Activated CD8-positive, alpha-beta memory T cell treated with anti-CD3 and anti-CD28 coated beads for 1 hour (primary cell): ENCODE results near the gene YOD1.
A peak's percentile ranks its signal among the peaks of the same experiment; 100 is the strongest.
"Not testable (repeated sequence)": the region's sequence is repeated elsewhere in the genome, so short reads cannot be mapped to it uniquely, and the experiment has no call there.

Experiments used
- DNase-seq, 2 donors: peaks; one replicate each; pipeline ENCODE4 v3.0.0-alpha.2; 2020; ENCODE audit warnings: low read depth in 1 of 2; ENCODE audit errors: extremely low read depth in 1 of 2

Gene YOD1

DNA sequence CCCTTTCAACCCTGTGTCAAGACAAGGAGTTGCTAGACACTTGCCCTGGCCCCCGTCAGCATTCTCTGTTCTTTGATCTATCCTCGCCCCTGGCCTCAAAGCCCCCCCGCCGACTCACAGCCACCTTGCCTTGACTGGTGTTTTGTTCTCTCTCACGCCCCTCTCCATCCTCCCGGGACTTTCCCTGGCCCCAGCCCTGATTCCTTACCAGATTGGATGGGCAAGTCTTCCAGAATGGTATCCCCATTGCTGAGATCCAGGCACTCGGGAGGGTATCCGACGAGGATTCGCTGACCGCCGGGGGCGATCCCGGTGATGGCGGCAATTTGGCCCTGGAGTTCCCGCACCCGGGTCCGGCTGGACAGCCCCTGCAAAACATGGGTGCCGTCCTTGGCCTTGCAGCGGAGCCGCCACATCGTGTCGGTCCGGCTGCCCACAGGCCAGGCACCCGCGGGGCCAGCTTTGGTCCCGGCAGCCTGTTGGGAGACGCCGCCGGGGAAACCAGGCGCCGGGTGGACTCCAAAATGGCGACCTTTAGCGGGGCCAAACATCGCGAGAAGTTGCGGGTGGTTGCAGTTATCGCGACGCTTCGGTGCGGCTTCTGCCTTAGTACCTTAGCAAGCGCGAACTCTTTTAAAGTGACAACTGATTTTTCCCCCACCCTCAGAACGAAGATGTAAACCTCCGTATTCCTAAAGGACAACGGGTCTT lies 373 bp downstream of the YOD1 start:
- DNase-seq: peak; percentile 80 to 89

DNA sequence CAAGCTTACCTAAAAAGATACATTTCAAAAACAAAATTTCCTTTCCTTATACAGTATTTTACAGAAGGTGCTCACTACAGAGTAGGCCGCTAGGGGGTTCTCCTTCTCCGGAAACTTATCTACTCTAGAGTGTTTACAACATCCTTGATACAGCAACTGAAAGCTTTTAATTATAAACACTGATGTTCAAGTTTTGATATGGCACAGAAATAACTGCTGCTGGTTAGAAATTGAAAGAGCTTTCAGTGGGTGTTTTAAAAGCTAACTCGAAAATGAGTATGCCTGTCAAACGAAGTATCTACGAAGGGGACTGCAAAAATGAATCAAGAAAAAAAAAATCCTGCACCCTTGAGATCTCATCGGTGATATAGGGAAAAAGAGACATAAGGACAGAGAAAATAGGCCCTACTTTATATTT lies 1.0 kb downstream of the YOD1 start:
- DNase-seq: peak in 1 of 2 donors; percentile 22

DNA sequence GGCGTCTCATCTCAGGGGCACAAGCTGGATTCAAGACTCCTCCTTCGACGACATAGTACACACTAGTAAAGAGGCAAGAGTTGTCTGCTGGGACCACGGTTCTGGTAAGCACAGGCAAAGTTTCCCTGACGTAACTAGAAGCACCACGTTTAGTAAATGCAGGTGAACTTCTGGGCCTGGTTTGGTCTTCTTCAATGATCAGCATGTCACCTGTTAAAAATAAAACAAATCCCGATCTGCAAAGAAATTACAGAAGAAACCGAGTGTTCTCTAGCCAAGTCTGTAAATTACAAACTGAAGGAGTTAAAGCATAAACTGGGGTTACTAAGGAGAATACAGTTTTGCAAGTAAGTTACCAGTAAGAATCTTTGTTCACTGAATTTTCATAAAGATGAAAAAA lies 1.5 kb downstream of the YOD1 start:
- DNase-seq: no peak

DNA sequence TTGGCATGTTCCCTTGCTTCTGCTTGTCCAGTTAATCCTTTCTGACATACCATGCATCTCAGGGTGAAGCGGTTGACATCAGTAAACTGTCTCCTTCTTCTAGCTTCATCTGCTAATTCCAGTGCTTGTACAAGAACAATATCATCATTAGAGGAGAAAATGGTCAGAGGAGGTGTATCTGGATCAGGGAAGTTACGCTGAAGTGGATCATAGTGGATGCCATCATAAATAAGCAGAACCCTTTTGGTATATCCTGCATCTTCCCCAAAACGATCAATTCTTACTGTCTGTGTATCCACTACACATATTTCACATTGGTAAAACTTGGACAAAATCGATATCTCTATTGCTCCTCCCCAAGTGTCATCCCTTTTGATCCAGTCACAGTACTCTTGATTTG lies 2.0 kb downstream of the YOD1 start:
- no peak for DNase-seq

DNA sequence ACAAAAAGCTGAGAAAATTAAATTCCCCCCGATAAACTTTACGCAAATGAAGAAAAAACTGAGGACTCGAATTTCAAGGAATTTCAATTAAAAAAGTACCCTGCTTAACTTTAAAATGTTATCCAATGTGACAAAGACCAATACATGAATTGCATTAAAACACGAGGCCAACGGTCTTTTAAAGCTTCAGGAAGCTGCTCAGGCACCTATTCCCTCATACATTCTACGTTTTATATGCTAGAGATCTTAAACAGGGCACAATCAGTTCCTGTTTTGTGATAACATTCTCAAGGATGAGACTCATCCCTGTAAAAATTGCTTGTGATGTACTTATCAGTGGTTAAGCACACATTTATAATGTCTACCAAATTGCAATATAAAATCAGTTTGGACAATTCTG lies 3.0 kb downstream of the YOD1 start:
- no peak for DNase-seq

DNA sequence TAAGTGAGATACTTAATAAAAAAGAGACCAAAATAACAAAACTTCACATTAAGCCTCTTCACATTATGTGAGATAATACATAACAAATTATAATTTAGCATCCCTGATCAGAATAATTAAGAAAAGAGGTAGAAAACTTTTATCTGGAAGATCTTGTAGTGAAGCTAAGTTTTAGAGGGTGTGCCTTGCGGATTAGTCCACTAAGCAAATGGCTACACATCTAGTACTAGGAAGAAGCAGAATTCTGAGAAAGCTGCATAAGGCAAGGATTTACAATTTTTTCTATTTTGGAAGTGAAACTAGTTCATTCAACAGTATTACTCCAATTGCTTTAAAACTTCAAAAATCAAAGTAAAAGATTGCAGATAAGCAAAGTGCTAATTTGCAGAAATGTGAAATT lies 3.5 kb downstream of the YOD1 start:
- DNase-seq: no peak

DNA sequence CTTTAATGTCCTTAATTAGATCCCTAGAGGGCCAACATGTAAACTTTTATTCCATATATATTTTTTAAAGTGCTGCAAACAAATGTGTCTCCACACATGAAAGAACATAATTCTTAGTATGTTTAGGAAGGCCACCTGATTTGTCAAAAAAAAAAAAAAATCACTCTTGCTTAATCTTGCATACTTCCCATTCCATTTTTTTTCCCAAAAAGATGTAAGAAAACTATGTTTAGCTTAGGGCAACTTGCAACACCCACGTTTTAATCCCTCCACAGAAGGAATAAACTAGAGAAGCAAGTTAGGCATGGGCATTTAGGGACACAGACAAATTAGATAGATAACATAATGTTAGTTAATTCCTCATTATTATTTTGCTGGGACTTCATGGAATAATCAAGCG lies 5.6 kb downstream of the YOD1 start:
- DNase-seq: no peak

DNA sequence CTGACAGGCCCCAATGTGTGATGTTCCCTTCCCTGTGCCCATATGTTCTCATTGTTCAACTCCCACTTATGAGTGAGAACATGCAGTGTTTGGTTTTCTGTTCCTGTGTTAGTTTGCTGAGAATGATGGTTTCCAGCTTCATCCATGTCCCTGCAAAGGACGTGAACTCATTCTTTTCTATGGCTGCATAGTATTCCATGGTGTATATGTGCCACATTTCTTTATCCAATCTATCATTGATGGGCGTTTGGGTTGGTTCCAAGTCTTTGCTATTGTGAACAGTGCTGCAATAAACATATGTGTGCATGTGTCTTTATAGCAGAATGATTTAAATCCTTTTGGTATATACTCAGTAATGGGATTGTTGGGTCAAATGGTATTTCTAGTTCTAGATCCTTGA lies 9.6 kb downstream of the YOD1 start:
- DNase-seq: not testable (repeated sequence)

DNA sequence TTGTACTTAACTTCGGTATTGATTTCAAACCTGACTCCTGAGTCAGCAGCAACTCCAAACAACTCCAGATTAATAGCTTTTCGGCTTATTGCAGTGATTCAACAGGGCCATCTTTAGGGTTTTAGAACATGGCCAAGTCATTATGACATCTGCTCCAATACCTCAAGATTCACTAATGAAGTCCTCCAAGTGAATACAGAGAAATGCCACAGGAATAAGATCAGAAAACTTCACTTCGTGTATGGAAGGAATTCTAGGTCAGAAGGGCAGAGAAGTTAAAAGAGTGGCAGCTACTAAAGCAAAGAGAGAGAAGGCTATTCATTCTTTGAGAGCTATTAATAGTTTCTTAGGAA lies 10.9 kb downstream of the YOD1 start:
- no peak for DNase-seq

DNA sequence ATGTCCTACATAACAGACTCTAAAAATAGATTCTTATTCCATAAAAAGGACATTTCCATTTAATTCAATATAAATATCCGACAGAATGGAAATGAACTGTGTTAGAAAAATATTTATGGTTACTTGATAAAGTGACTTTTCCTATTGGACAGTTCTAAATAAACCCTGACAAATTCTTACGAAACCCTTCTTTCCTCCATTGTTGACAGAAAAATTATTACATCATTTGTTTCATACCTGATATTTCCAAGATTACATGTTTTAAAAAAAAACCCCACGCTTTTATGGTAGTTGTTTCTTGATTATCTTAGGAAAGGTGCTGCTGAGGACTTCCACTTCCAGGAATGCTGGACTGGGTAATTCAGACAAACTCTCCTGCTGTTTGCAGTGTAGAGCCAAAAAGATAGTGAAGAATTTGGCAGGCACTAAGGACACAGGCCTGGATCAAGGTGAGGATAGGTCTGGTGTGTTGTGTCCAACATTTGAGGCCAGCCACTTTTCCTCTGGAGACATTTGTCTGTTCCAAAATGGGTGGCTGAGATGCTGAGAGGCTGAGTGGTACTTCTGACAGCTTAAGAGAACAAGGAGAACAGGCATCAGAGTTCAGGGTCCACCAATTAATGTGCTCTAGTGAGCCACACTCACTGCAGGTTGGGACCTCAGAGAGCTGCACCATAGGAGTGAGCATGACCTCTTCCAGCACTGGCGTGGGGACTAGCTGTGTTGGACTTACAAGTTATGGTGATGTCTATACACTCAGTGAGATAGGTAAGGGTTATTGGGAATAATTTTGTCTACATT lies 11.4 kb downstream of the YOD1 start:
- no peak for DNase-seq

DNA sequence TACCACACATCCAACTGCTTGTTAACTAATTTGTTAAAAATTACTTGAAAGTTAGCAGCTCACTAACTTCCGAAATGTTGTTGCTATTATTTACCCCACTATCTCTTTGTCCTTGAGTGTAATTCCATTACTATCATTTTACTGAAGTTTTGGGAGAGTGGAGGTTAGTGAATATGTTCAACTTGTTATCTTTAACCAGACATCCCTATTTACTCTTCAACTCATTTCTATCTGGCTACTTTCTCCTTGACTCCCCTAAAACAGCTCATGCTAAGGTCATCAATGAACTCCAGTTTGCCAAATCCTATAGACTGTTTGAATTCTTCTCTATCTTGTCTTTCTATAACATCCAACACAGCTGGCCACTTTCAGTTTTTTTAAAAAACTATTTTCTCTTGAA lies 14.1 kb downstream of the YOD1 start:
- DNase-seq: no peak

DNA sequence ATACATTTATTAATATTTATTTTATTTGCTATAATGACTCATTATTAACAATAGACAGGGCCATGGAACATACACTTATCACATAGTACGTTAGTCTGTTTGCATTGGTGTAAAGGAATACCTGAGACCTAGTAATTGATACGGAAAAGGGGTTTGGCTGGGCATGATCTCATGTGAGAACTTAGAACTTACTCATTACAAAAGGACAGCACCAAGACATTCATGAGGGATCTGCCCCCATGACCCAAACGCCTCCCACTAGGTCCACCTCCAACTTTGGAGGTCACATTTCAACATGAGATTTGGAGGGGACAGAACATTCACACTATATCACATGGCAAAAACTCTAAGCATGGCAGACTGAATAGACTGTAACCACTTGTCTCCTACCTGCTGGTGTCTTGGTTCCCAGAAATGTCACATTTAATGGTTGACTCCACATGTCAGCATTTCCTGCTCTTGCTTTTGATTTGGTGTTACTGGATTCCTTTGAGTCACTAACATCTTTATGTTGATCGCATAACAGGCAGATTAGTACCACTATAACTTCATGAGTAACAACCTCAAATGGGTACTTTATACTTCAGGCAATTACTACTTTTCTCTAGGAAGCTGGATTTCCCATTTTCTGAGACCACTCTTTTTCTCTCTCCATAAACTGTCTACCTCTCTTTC lies 15.0 kb downstream of the YOD1 start:
- DNase-seq: no peak

DNA sequence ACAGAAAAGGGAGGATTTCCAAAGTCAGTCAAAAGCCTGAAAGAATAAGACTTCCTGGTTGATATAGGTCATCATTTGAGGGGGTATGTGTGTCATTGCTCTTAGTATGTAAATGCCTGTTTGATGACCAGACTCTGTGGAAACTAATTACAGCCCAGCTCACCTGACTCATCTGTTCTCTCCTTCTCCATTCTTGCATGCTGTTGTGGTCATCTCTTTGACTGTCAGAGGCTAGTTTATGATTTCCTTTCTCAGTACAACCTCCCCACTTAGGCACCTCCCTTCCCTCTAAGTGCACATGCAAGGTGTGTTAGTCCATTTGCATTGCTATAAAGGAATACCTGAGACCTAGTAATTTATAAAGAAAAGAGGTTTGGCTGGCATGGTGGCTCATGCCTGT lies 16.0 kb downstream of the YOD1 start:
- no peak for DNase-seq

DNA sequence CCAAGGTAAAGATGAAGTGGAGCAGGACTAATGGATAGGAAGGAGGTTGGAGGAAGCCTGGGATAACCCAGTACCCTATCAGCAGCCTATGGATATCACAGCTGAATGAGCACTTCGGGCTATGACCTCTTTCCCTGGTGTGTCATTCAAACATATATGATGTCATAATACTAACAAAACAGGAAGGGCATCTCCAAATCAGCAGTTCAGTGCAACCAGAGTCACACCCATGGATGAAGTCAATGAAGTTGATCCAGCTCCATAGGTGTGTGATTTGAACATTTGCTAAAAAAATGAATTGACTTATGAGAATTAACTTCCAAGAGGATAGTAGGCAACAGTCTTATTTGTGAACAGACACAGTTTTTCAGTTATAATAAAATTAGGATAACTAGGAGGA lies 16.8 kb downstream of the YOD1 start:
- DNase-seq: no peak

DNA sequence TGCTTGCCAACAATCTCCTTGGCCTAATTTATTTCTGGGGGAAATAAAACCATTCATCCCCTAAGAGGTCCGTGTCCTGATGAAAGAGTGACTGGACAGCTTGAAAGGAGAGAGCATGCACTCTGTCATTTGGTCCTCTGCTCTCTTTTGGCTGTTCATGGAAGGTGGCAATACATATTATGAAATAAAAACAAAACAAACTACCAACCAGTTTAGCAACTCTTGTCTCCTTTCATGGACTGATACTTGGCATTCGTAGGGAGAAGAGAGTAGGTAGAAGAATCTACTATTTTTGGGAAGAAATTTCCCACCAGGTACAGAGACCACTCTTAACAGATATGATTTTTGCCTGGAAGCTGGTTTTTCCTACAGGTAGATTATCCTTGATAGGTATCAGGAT lies 17.7 kb downstream of the YOD1 start:
- DNase-seq: no peak

DNA sequence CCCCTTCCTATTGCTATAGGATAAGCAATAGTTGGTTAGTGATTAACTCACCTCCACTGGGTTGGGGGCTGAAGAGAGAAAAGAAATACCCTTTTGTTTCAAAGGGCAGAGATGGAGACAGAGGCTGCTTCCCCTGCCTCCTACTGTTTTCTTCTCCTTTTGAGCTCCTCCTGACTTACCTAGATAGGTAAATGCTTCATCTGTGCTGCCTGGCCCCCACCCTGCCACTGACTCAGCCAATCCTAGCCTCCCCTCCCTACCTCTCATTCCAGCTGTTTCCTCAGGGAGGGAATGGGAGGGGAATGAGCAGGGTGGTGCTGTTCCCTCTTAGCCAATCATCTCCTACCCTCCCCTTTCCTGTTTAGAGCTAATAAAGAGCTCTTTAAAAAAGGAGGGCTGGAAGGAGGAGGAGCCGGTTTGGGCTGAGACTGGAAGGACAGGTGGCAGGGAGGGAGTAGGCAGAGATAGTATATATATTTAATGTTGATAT lies 18.4 kb downstream of the YOD1 start, which contains the start of gene C1orf116:
Gene C1orf116, minus strand, starts transcription at position 229 of the 490 bp plus-strand sequence. CDS start 5,158 bp downstream, outside the sequence.
- no peak for DNase-seq

DNA sequence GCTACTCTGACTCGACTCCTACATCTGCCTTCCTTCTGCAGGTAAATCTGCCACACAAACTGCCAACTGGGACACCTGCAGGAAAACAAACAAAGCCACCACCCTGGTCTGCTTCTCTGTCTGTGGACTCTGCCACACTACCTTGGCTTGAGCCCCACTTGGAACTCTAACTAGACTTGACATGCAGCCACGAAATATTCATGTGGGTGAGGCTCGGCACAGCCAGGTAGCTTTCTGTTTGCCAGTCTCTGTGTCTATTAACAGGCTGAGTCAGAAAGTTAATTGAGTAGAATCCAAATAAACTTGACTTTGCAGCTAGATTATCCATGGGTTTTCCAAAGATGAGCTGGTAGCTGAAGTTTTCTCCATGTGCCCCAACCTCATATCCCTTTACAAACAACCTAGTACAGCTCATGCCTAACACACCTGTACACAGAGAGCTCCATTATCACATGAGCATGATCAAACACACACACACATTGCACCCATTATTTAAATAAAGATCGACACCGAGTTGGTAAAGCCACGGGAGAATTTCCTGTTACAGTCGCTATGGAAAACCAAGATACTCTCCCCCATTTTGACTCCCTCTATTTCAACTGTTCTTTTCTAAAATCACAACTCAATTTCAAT lies 19.3 kb downstream of the YOD1 start:
- DNase-seq: no peak

DNA sequence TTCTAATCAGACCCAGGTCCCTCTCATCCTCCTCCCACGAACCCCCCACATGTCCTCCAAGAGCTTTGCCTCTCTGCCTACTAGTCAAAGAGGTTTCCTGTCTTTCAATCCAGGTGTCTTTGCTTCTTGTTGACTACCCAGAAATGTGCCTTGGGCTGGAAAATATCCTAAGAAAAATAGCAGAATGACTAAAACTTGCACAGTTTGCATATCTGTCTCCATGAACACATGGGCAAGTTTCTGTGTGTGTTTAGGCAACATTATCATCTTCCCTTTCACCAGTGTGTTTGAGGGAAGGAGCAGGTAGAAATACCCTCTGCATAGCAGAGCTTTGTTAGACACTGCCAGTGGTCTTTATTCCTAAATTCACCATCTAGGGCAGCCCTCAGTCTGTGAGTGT lies 20.0 kb downstream of the YOD1 start:
- DNase-seq: no peak

DNA sequence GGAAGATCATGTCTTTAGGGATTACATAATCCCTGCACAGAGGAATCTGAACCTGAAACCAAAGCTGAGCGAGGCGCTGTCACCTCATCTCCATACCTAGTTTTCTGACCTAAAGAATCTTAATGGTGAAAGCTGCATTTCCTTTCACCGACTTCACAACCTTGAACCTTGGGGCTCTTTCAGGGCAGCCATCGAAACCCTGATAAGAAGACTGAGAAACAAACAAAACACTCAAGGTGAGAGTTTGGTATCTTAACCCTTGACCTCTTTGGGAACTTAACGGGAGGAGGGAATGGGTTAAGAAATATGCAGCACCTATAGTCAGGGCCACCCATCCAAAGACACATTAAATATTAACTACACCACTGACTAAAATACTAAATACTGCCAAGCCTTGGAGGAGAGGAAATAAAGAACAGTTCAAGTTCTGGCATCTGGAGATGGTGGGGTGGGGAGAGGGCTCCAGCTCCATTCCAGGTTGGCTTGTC lies 20.4 kb downstream of the YOD1 start:
- no peak for DNase-seq

DNA sequence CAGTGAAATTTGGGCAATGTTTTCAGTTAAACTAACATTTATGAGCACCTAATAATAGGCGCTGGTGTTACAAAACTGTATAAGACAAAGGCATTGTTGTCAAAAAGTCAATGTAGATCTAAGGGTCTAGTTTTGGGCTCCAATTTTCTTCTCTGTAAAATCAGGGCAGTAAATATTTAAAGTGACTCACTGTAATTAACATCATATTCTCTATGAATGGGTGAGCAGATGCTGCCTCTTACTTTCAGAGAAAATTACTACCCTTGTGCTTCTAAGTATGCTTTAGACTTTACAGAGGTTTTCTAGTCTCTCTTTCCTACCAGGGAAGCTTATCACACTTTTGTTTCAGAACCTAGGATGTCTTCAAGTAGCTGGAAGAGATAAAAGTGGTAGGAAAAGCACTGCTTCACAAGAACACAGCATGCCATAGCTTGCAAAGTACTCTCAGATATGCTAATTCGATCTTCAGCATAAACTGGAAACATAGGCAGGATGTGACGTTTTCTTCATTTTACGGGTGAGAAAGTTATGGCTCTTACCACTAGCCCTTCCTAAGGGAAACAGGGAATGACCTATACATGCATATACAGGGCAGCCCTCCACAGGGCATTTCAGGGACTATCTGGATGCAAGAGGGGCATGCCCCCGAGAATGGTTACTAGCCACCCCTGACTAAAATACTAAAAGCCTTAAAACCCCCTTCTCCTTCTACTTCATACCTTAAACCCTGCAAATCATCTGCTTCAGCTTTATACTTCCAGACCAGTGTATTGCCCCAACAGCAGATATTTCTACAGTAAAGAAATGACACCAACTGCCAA lies 21.1 kb downstream of the YOD1 start:
- DNase-seq: no peak
